ENCODE measurements around the gene KBTBD4.

KBTBD4 gene

DNA sequence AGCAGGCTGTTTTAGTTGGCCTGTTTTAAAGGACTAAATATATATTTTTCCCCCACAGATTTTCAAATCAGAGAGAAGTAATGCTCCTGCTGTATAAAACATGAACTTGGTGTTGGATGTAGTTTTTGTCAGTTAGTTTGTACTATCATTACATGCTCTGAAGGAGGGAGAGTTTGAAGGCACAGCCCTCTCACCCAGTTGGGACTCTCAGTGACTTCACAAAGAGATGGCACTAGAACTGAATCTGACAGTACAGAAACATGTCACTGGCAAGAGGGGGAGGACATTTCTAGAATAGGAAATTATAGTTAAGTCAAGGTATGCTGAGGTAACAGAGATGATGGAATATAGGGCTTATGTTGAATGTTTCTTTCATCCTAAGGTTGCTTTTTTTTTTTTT is 36.5 kb upstream of the KBTBD4 start:
- H3K4me3 ChIP-seq (ENCODE audit: low read depth, low read length) = no peak overlapping the region
- TF ChIP-seq, protein P1, sequence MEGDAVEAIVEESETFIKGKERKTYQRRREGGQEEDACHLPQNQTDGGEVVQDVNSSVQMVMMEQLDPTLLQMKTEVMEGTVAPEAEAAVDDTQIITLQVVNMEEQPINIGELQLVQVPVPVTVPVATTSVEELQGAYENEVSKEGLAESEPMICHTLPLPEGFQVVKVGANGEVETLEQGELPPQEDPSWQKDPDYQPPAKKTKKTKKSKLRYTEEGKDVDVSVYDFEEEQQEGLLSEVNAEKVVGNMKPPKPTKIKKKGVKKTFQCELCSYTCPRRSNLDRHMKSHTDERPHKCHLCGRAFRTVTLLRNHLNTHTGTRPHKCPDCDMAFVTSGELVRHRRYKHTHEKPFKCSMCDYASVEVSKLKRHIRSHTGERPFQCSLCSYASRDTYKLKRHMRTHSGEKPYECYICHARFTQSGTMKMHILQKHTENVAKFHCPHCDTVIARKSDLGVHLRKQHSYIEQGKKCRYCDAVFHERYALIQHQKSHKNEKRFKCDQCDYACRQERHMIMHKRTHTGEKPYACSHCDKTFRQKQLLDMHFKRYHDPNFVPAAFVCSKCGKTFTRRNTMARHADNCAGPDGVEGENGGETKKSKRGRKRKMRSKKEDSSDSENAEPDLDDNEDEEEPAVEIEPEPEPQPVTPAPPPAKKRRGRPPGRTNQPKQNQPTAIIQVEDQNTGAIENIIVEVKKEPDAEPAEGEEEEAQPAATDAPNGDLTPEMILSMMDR (IDR thresholded peaks at IDR 0.05; ENCODE audit: low read depth, low read length) = no peak

- no peak overlapping the region for H3K4me3 ChIP-seq (ENCODE audit: low read depth, low read length)
- TF ChIP-seq, protein P1 (IDR thresholded peaks at IDR 0.05; ENCODE audit: low read depth, low read length) = no peak
These were observed 32.6 kb upstream of the KBTBD4 start for GRCh38 chr11:47611348-47611794.

GRCh38 chr11:47609675-47610074 is 30.9 kb upstream of the KBTBD4 start:
- H3K4me3 ChIP-seq (ENCODE audit: low read depth, low read length) = no peak overlapping the region
- TF ChIP-seq, protein P1 (IDR thresholded peaks at IDR 0.05; ENCODE audit: low read depth, low read length) = no peak

DNA sequence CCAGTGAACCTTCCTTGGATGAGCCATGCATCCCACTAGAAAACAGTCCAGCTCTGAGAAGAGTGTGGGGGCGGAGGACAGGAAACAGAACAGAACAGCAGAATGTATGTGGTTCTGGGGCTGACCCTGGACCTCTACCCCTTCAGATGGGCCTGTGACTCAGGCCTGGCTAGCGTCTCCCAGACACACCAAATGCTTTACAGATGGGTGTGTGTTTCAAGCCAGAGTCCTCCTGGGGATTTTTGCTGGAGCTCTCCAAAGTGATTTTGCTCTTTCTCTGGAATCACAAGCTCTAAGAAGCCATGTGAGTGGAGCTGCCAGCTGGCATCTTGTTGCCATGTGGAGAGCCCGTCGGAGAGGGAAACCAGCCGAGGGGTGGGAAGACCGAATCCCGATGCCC is 28.6 kb upstream of the KBTBD4 start:
- TF ChIP-seq, protein P1 (IDR thresholded peaks at IDR 0.05; ENCODE audit: low read depth, low read length) = no peak
- no peak overlapping the region for H3K4me3 ChIP-seq (ENCODE audit: low read depth, low read length)

- no peak overlapping the region for H3K4me3 ChIP-seq (ENCODE audit: low read depth, low read length)
- TF ChIP-seq, protein P1 (IDR thresholded peaks at IDR 0.05; ENCODE audit: low read depth, low read length) = no peak
These were observed 28.0 kb upstream of the KBTBD4 start for GRCh38 chr11:47606731-47607130.

DNA sequence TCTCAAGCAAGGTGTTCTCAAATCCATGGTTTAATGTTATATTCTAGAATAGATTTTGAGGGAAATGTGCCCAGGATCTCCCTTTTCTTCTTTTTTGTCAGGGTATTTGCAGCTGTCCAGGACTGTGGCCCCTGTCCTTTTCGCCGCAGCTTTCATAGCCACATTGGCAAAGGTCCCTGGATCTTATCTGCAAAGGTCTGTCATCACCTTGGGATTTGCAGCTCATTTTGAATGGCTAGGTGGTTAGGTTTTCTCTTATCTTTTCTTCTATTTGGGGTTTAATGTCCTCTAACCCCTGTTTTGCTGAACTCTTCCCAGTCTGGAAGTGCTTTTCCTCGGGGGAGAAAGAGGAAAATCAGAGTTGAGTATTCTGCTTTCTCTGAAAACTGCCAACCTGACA is 27.2 kb upstream of the KBTBD4 start:
- TF ChIP-seq, protein P1 (IDR thresholded peaks at IDR 0.05; ENCODE audit: low read depth, low read length) = no peak
- H3K4me3 ChIP-seq (ENCODE audit: low read depth, low read length) = no peak overlapping the region

GRCh38 chr11:47603295-47603694 is 24.5 kb upstream of the KBTBD4 start:
- TF ChIP-seq, protein P1 (IDR thresholded peaks at IDR 0.05; ENCODE audit: low read depth, low read length) = no peak
- no peak overlapping the region for H3K4me3 ChIP-seq (ENCODE audit: low read depth, low read length)

Measured in WI38 (cell line).